GM12892 (cell line): ENCODE measurements around the gene ABCB11.

ENCODE experiments used
- DNase-seq: peaks from one replicate; pipeline ENCODE4 v3.0.0; 2011; ENCODE audit not compliant: insufficient read length
- FAIRE-seq: peaks from 2 replicates; lab custom pipeline; 2011; peaks lifted over from hg19 to GRCh38; lab: Jason Lieb, UNC
- POLR2A ChIP-seq: IDR thresholded peaks from 2 replicates; pipeline ENCODE4 v1.6.1; 2011; ENCODE audit warnings: low read depth, low read length, control low read depth
- POLR2AphosphoS5 ChIP-seq: IDR thresholded peaks from 2 replicates; pipeline ENCODE4 v1.6.1; 2011; ENCODE audit warnings: low read depth, low read length, control low read depth
- TAF1 ChIP-seq: IDR thresholded peaks from 2 replicates; pipeline ENCODE4 v1.6.1; 2011; ENCODE audit warnings: low read depth, mild to moderate bottlenecking, control low read depth, low read length, borderline replicate concordance

The ABCB11 gene

GRCh38 chr2:169002161-169002738, 28.9 kb downstream of the ABCB11 start:
- FAIRE-seq: no peak
- DNase-seq: no peak
- TF ChIP-seq POLR2A: no peak
- no peak for TF ChIP-seq POLR2AphosphoS5
- no peak for TF ChIP-seq TAF1

GRCh38 chr2:169001116-169001815, 29.9 kb downstream of the ABCB11 start:
- FAIRE-seq: peak; percentile 30
- no peak for TF ChIP-seq POLR2A
- DNase-seq: no peak

GRCh38 chr2:168999668-169000213, 31.4 kb downstream of the ABCB11 start:
- DNase-seq (no peak), FAIRE-seq (no peak)
- no peak for TF ChIP-seq TAF1
- no peak for TF ChIP-seq POLR2A
- no peak for TF ChIP-seq POLR2AphosphoS5

GRCh38 chr2:168998609-168999211, 32.4 kb downstream of the ABCB11 start:
- no peak for DNase-seq
- FAIRE-seq: no peak
- TF ChIP-seq POLR2AphosphoS5: no peak
- TF ChIP-seq POLR2A: no peak
- TF ChIP-seq TAF1: no peak

- DNase-seq: no peak
- FAIRE-seq: no peak
- TF ChIP-seq POLR2AphosphoS5 (no peak), POLR2A (no peak), TAF1 (no peak)
These were observed 33.3 kb downstream of the ABCB11 start for GRCh38 chr2:168997794-168998193.

GRCh38 chr2:168997118-168997521, 34.0 kb downstream of the ABCB11 start:
- DNase-seq (no peak), FAIRE-seq (no peak)
- no peak for TF ChIP-seq POLR2A
- no peak for TF ChIP-seq POLR2AphosphoS5
- TF ChIP-seq TAF1: no peak

DNA sequence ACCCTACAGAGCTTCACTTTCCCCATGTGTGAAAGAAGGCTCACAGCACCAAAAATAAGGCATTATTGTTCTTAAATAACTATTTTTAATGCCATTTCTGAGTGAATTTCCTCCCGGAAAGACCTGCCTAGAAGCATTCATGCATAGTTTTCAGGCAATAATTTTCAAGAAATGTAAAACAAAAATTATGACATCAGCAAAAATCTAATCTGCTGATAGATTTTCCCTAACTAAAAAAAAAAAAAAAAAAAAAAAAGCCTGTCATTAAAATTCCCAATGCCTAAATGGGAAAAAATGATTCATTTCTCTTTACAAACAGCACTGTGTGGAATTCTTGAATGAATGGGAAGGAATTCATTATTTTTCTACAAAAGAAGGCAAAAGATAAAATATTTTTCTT, 35.4 kb downstream of the ABCB11 start:
- TF ChIP-seq POLR2A: no peak
- no peak for TF ChIP-seq TAF1
- no peak for TF ChIP-seq POLR2AphosphoS5
- FAIRE-seq (no peak), DNase-seq (no peak)

GRCh38 chr2:168993538-168993937, 37.6 kb downstream of the ABCB11 start:
- FAIRE-seq: no peak
- DNase-seq: no peak
- TF ChIP-seq POLR2A (no peak), POLR2AphosphoS5 (no peak), TAF1 (no peak)

DNA sequence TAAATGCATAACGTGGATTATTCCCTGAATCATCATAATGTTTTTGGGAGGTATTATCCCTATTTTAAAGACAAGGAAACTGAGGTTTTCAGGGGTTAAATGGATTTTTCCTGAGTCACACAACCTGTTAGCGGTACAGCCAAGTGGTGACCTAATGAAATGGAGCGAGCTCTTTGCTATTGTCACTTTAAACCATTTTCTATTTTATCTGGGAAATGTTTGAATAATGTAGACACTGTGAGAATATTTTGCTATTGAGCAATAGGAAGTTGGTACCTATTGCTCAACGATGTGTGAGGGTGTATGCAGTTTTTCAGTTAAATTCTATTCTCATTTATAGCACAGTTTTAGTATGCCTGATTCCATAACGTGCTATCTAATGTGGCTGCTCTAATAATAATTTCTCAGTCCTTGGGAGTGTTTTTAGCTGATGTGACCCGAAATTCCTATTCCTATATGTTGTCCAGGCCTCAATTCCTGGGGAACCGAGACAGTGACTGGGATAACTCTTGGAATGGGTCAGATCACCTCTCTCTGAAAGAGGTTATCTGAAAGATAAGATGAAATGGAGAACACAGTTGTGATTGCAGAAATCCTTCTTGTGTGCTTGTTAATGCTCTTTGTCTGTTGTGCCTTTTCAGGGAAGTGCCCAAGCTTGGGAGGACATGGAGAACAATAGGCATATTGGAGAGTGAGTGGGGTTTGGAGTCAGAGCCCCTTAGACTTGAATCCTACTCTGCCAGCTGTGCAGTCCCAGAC, 38.4 kb downstream of the ABCB11 start:
- FAIRE-seq: no peak
- no peak for DNase-seq
- no peak for TF ChIP-seq TAF1
- no peak for TF ChIP-seq POLR2AphosphoS5
- TF ChIP-seq POLR2A: no peak

GRCh38 chr2:168992026-168992425, 39.1 kb downstream of the ABCB11 start:
- TF ChIP-seq TAF1 (no peak), POLR2A (no peak), POLR2AphosphoS5 (no peak)
- FAIRE-seq: no peak
- DNase-seq: no peak

GRCh38 chr2:168988755-168989154, 42.4 kb downstream of the ABCB11 start:
- DNase-seq (no peak), FAIRE-seq (no peak)
- TF ChIP-seq POLR2AphosphoS5: no peak
- no peak for TF ChIP-seq POLR2A
- no peak for TF ChIP-seq TAF1
